Fibroblast of skin of right quadriceps (primary cell): ENCODE results near the gene PBX4.

Experiments used
- DNase-seq: peaks from one replicate; pipeline ENCODE4 v3.0.0-alpha.2; 2013

The PBX4 gene

GRCh38 chr19:19537075-19538048 is 81.1 kb downstream of the PBX4 start:
- DNase-seq, result no peak

DNA sequence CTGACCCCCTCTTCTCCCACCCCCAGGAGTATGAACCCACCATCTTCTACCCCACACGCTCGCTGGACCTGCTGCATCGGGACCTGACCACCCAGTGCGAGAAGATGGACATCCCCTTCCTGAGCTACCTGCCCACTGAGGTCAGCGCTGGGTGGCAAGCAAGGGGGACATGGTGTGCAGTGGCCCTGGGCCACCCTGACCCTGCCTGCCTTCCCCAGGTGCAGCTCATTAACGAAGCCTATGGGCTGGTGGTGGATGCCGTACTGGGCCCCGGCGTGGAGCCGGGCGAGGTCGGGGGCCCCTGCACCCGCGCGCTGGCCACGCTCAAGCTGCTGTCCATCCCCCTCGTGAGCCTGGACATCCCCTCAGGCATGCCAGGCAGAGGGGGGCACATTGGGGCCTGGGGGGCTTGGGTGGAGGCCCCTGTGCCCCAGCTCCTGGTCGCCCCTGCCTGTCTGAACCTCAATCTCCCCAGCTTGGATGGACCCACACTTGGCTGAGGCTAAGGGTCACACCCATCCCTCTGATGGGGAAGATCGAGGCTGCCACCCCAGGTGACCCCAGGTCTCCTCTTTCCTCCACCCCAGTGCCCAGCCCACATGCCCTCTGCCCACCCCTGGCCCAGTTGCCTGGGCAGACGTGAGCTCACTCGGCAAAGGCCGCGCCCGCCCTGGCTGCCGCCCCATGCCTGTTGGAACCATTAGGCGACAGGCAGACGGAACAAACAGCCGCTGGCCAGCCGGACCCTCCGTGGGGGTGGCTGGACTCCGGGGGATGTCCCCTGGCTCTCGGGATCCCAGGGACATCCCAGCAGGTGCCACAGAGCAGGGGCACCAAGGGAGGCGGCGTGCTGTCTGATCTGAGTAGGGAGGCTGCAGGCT is 82.9 kb downstream of the PBX4 start:
- no peak for DNase-seq

GRCh38 chr19:19534556-19535265 is 83.8 kb downstream of the PBX4 start:
- DNase-seq, result no peak

GRCh38 chr19:19533841-19534240 is 84.6 kb downstream of the PBX4 start:
- DNase-seq, result no peak

DNA sequence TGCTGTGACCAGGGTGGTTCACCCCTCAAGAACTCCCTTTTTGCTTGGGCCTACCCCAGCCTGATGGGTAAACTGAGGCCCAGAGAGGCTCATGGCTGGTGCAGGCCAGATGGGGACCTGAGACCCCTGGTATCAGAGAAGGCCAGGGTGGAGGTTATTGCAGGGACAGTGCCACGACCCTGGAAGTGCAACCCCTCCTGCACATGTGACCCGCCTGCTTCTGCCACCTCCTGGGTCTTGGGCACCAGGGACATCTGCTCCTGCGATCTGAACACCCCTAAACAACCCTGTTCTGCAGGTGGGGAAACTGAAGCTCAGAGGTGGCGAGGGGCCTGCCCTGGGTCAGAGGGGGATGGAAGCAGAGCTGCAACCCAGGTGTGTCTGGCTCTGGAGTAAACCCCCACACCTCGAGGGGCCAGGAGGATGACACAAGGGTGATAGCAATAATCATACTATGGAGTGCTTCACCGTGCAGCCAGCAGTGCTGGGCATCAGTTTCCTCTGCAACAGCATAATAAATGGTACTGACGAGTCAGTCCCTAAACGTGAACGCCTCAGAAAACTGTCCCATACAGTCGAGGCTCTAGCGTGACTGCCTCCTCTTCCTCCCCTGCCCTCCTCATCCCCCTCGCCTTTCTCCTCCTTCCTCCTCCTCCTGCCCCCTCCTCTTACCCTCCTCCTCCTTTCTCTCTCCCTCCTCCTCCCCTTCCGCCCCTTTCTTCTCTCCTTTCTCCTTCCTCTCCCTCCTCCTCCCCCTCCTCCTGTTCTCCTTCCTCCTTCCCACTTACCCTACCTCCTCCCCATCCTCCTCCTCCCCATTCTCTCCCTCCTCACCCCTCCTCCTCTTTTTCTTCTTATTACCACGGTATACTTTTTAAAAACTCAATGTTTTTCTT is 85.4 kb downstream of the PBX4 start:
- DNase-seq, result no peak

DNA sequence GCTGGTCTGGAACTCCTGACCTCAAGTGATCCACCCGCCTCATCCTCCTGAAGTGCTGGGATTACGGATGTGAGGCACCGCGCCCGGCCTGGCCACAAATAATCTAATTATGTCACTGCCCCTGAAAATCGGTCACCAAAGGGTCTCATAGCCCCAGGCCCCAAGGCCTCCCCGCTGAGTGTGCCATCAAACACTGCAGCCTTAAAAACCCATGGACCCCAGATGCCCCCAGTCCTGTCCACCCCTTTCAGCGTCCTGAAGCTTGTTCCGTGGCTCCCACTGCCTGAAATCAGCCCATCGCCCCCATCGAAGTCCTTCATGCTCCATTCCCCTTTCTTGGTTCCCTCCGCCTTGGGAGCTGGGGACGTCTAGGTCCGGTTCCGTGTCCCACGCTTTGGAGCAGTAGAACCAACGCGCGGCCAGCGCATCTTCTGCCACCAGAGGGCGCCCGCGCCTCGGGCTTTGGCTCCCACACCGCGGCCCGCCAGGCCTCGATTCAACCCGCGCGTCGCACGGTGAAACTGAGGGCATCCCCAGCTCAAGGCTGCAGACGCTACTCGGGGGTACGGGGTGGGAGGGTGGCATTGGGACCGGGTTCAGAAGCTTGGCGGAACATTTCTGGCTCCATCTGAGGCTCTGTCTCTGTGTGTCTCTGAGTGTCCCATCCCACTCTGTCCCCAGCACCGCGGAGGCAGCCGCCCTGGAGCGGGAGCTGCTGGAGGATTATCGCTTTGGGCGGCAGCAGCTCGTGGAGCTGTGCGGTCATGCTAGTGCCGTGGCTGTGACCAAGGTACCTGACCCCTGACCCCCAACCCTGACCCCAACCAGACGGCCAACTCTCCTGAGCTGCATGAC is 86.3 kb downstream of the PBX4 start:
- DNase-seq, result peak; percentile 64

DNA sequence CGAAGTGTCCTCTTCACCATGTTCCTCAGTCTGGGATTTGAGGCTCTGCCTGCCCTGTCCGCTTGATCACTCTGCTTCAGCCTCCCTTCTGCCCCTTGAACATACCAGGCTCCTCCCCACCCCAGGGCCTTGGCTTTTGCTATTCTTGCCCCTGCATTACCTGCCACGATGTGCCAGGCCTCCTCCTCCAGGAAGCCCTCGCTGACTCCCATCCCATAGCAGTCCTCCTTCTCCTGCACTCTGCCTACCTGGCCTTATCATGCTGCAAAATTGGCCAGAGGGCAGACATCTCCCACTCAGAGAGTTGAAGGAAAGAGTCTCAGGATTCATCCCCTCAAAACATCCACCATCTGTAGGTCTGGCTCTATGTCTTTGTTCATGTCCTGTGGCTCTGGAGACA is 87.6 kb downstream of the PBX4 start:
- no peak for DNase-seq

DNA sequence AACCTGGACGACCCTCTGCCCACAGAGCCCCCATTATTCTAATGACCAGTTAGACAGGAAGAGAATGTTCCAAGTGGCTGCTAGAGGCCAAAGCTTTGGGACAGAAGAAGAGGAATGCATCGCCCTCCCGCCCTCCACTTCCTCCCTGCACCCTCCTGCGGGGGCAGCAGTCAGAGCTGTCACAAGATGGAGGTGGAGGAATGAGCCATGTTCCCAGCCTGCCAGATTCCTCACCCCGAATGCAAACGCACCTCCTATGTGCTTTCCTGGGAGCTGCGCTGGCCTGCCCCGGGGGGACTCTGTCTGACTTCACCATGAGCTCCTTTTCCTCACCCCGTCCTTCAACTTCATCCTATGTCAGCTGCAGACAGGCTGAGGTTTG is 88.1 kb downstream of the PBX4 start:
- DNase-seq, result no peak

DNA sequence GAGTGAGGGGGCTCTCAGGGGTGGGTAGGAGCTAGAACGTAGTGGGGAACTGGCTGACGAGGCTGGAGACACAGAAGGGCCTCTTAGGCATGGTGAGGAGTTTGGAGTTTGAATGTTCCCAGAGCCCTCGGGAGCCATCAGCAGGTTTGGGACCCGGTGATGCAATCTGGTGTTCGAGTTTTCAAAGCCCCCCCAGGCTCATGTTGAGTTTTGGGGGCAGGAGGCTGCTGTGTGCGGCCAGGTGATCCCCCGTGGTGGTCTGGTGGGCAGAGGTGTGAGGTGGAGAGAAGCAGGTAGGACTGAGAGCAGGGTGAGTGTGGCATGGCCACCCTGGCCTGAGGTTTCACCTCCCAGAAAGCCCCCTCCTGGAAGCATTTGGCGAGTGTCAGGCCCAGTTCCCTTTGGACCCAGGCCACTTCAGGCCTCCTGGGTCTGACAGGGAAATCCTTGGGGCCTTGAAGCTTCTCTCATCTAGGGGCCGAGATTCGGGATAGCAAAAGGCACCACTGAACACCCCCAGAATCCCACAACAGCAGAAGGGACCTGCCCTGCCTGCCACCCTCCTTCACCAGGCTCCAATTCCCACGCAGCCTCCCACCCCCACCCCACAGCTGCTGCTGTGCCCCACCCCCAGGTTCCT is 88.6 kb downstream of the PBX4 start:
- no peak for DNase-seq

DNA sequence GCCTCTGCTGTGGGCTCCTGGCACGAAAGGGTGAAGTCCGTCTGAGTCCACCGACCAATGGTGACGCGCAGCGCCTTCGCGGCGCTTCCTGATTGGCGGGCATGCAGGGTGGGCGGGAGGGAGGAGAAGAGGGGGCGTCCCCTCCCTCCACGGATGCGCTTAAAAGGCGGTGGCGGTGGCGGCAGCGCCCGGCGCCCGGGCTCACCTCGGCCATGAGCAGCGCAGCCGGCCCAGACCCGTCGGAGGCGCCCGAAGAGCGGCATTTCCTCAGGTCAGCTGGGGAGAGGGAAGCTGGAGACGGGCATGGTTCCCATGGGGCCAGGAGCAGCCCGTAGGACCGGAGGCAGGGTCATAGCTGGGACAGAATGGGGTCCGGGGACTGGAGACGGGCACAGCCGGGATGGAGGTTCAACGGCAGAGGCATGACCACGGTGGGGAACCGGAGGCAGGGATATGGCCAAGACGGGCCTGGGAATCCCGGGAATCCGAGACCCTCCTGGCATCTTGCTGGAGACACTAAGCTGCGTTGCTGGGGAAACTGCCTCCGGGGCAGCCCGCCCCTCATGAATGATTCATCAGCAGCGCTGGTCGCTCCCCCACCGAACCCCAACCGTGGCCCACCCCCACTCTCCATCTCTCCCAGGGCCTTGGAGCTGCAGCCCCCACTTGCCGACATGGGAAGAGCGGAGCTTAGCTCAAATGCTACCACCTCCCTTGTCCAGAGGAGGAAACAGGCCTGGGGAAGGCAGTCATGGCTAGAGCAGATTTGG is 89.6 kb downstream of the PBX4 start, which contains the start of gene YJEFN3:
TSS of gene YJEFN3 (plus strand) at position 191 of the 770 bp plus-strand sequence. CDS start at position 213, 22 bp downstream.
- peak; percentile 52 for DNase-seq

DNA sequence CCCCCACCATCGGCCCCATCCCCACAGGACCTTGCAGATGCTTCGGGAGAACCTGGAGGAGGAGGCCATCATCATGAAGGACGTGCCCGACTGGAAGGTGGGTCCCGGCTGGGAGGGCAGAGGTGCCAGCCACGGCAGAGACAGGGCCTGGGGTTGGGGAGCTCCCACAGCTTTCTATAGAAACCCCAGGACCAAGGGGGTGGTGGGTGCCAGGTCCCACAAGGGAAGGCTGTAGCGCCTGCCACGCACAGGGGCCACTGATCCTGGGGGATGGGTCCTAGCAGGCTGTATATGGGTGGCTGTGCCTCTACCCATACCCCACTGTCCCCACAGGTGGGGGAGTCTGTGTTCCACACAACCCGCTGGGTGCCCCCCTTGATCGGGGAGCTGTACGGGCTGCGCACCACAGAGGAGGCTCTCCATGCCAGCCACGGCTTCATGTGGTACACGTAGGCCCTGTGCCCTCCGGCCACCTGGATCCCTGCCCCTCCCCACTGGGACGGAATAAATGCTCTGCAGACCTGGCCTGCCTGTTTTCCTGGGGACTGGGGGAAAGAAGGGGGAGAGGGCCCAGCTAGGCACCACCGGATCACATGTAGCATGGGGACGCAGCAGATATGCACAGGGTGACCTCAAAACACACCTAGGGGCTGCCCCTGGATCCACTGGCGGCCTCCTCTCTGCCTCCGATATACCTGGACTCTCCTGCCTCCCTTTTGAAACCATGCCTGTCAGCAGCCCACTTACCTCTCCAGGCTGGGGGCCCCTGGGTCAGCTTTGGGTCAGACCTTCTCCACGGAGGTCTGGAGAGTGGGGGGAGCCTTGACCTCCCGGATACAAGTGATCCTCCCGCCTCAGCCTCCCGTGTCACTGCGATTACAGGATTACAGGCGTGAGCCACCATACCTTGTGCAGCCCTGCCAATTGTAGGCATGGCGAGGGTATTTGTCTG is 90.5 kb downstream of the PBX4 start:
- no peak for DNase-seq

DNA sequence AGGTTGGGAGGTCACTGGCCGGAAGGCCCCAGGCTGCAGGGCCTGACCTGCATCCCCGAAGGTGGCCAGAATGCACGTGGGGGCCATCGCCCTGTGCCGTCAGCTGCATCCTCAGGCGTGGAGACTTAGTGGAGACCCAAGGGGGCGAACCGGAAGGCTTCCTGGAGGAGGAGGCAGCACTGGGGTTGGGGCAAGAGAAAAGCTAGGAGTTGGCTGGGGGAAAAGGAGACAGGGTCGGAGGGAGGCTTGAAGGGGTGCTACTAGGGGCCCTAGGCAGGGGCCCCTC is 91.2 kb downstream of the PBX4 start:
- no peak for DNase-seq

DNA sequence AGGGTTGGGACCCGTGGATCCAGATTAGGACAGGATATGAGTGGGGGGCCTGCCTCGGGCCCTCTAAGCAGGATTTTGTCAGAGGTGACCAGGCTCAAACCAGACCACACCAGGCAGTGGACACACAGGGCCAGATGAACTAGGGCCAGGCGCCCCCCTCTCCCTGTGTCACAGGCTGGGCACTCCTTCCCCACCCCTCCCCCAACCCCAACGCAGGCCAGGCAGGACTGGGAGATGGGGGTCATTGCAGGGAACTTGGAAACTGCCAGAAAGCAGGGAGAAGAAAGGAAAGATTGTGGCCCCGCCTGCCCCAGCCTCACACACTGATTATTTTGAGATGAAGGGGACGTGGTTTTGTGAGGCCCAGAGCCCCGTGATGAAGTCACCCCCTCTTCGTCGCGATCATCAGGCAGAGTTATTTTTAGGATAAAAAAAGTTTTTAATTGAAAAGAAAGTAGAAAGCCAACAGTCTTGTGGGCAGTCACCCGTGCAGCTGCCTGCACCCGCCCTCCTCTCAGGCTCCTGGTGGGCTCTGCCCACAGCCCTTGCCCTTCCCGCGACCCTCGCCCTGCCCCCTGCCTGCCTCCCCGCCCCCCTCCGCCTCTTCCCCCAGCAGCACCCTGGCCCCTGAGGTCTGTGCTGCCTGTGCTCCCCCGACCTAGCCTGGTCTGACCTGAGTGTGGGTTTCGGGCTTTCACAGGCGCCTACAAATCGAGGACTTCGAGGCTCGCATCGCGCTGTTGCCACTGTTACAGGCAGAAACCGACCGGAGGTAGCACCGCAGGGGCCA is 91.7 kb downstream of the PBX4 start:
- no peak for DNase-seq

GRCh38 chr19:19525611-19526380 is 92.7 kb downstream of the PBX4 start:
- no peak for DNase-seq

DNA sequence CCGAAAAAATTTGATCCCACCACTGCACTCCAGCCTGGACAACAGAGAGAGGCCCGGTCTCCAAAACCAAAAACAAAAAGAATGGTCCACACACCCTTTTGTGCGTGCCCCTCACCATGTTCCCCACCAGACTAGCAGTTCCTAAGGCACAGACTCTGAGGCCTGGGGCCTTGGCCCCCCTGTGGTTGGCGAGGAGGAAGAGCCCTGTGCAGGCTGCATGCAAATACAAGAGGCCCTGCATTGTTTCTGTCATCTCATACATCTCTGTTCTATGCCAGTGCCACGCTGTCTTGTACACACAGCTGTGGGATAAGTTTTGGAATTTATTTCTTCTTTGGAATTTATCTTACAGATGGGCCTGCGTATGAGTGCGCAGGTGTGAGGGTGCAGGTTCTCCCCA is 94.4 kb downstream of the PBX4 start:
- no peak for DNase-seq

DNA sequence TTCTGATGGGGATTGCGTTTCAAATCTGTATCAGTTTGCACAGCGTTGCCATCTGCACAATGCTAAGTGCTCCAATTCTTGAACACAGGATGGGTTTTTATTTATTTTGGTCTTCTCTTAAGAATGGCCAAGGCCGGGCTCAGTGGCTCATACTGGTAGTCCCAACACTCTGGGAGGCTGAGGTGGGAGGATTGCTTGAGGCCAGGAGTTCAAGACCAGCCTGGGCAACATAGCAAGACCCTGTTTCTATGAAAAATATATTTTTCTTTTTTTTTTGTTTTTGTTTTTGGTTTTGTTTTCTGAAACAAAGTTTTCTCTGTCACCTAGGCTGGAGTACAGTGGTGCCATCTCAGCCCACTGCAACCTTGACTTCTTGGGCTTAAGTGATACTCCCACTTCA is 95.3 kb downstream of the PBX4 start:
- DNase-seq, result no peak

DNA sequence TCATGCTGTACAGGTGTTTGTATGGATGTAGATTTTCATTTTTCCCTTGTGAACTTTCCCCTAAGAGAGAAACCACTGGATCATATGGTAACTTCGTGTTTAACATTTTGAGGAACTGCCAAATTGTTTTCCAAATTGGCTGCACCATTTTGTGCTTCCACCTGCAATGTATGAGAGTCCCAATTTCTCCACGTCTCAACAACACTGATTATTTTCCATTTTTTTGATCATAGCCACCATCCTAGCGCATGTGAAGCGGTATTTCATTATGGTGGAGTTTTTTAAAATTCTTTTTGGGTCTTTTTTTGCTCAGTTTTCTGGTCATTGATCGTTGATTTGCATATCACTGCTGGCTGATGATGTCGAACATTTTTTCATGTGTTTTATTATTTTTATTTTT is 97.5 kb downstream of the PBX4 start:
- no peak for DNase-seq
